Osteoblast (primary cell): ENCODE data around the gene SPA17. TPM values are rescaled to one million over a fixed set of nuclear protein-coding genes. Genes with fewer than 3 reads are reported as not detected.

Source experiments
- DNase-seq: peaks from one replicate; pipeline ENCODE4 v3.0.0; 2011; ENCODE audit warnings: low spot score, mixed read lengths; ENCODE audit not compliant: insufficient read length; ENCODE audit errors: missing footprints
- H2AFZ ChIP-seq: 2 replicates; pipeline ENCODE4 v1.6.0; 2011; ENCODE audit warnings: mild to moderate bottlenecking, low read length
- H3K27ac ChIP-seq: 2 replicates; pipeline ENCODE4 v1.5.1; 2011; ENCODE audit warnings: mild to moderate bottlenecking, low read depth, low read length, moderate library complexity
- H3K27me3 ChIP-seq: 2 replicates; pipeline ENCODE4 v1.6.0; 2012; ENCODE audit warnings: mild to moderate bottlenecking, control low read depth, inconsistent platforms, low read length, moderate library complexity; ENCODE audit not compliant: insufficient read depth
- H3K36me3 ChIP-seq: 2 replicates; pipeline ENCODE4 v1.5.1; 2011; ENCODE audit warnings: mild to moderate bottlenecking, low read length, control low read depth, moderate library complexity; ENCODE audit not compliant: insufficient read depth
- H3K4me1 ChIP-seq: 2 replicates; pipeline ENCODE4 v1.5.1; 2011; ENCODE audit warnings: mild to moderate bottlenecking, low read length, control low read depth, moderate library complexity; ENCODE audit not compliant: insufficient read depth
- H3K4me2 ChIP-seq: 2 replicates; pipeline ENCODE4 v1.6.0; 2011; ENCODE audit warnings: mild to moderate bottlenecking, low read length; ENCODE audit not compliant: insufficient read depth
- H3K4me3 ChIP-seq: fragments of 200-600 bp; sonication (generic); 3 replicates; pipeline ENCODE4 v1.5.1; 2012; ENCODE audit warnings: mild to moderate bottlenecking, low read length, inconsistent platforms; ENCODE audit not compliant: insufficient read depth
- H3K79me2 ChIP-seq: 2 replicates; pipeline ENCODE4 v1.6.0; 2012; ENCODE audit warnings: mild to moderate bottlenecking, low read length, control low read depth, inconsistent platforms; ENCODE audit not compliant: insufficient read depth
- H3K9me3 ChIP-seq: 2 replicates; pipeline ENCODE4 v1.5.1; 2011; ENCODE audit warnings: low read depth, low read length, control low read depth
- H4K20me1 ChIP-seq: 2 replicates; pipeline ENCODE4 v1.6.0; 2012; ENCODE audit warnings: mild to moderate bottlenecking, low read length, control low read depth; ENCODE audit not compliant: insufficient read depth
- CTCF ChIP-seq: IDR thresholded peaks from 2 replicates; pipeline ENCODE4 v1.5.1; 2011; ENCODE audit warnings: mild to moderate bottlenecking, low read depth, low read length, moderate library complexity; ENCODE audit errors: extremely low read depth
- total RNA-seq: library from RNA; depleted of rRNA; stranded (reverse); fragments of >200 nt; gene quantifications from 2 replicates; pipeline ENCODE4 v1.2.3, GENCODE V29; 2012

The SPA17 gene
- total RNA-seq, 1 donor, result 8.0 TPM

DNA sequence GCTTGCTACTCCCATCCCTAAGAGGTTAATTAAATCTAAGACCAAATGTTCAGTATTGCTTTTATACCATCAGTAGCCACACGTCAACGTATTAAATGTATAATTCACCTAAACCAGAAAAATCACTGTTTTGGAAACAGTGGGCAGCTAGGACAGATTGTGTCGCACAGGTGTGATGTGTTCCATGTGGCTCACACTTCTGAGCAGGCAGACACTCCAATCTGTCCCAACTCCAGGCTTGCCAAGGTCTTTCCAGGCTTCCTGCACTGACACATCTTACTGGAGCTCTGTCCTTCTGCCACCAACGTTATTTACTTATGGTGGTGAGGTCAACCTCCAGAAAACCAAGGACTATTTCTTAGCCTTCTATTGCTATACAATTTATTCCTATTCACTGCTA is 11.6 kb upstream of the SPA17 start:
- Histone ChIP-seq H3K9me3 (no peaks in the 10 kb centered on the region), H3K4me3 (no peak overlapping the region), H3K27me3 (no peaks in the 10 kb centered on the region), H3K4me2 (no peak overlapping the region), H2AFZ (no peak overlapping the region), H3K36me3 (no peaks in the 10 kb centered on the region), H3K79me2 (no peaks in the 10 kb centered on the region), H3K27ac (no peak overlapping the region), H3K4me1 (no peaks in the 10 kb centered on the region), H4K20me1 (no peaks in the 10 kb centered on the region)
- TF ChIP-seq CTCF, result no peak
- DNase-seq, result no peak

- no peaks in the 10 kb centered on the region for H3K27me3 ChIP-seq
- no peak for TF ChIP-seq CTCF
Observed at GRCh38 chr11:124663861-124664260, 9.8 kb upstream of the SPA17 start.

GRCh38 chr11:124667601-124668000 is 6.1 kb upstream of the SPA17 start:
- Histone ChIP-seq H2AFZ (no peak overlapping the region), H3K4me2 (no peak overlapping the region), H3K4me1 (no peaks in the 10 kb centered on the region), H3K36me3 (no peaks in the 10 kb centered on the region), H3K27ac (no peak overlapping the region), H4K20me1 (no peaks in the 10 kb centered on the region), H3K79me2 (no peaks in the 10 kb centered on the region), H3K27me3 (no peaks in the 10 kb centered on the region), H3K4me3 (no peak overlapping the region), H3K9me3 (no peaks in the 10 kb centered on the region)
- no peak for DNase-seq
- TF ChIP-seq CTCF, result no peak

More at GRCh38 chr11:124663861-124664260, 9.8 kb upstream of the SPA17 start:
- no peak overlapping the region for H2AFZ ChIP-seq
- DNase-seq, result no peak
- no peaks in the 10 kb centered on the region for H3K9me3 ChIP-seq
- H3K36me3 ChIP-seq, result no peaks in the 10 kb centered on the region
- no peak overlapping the region for H3K4me3 ChIP-seq
- no peaks in the 10 kb centered on the region for H4K20me1 ChIP-seq
- no peak overlapping the region for H3K4me2 ChIP-seq
- H3K4me1 ChIP-seq, result no peaks in the 10 kb centered on the region
- no peak overlapping the region for H3K27ac ChIP-seq
- no peaks in the 10 kb centered on the region for H3K79me2 ChIP-seq

DNA sequence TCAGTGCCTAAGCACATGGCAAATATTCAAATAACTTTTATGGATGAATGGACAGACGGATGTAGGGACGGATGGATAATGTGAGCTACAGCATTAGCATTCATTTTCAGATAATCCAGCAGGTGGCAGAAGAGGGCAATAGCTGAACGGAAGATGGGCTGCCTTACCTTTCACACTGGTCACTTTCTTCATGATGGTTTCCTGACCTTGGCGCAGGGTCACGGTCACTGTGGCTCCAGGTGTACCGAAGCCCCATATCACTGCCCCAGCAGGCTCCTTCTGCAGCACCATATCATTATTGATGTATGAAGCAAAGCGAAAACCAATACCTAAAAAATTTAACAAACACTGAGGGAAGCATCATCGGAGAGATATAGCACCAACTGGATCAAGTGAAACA is 4.5 kb upstream of the SPA17 start:
- H3K36me3 ChIP-seq, result no peaks in the 10 kb centered on the region
- no peak overlapping the region for H3K27ac ChIP-seq
- H3K4me1 ChIP-seq, result peaks cover 6% of the 10 kb centered on the region
- H3K4me3 ChIP-seq, result no peak overlapping the region
- no peaks in the 10 kb centered on the region for H3K79me2 ChIP-seq
- H3K4me2 ChIP-seq, result no peak overlapping the region
- TF ChIP-seq CTCF, result peak; percentile 83
- H4K20me1 ChIP-seq, result no peaks in the 10 kb centered on the region
- no peaks in the 10 kb centered on the region for H3K27me3 ChIP-seq
- no peak overlapping the region for H2AFZ ChIP-seq
- DNase-seq, result no peak
- H3K9me3 ChIP-seq, result no peaks in the 10 kb centered on the region
